Body of pancreas (tissue), 4 donors: ENCODE results near the gene CEBPA.

Source experiments
- CTCF ChIP-seq, 7 experiments: fragments of 450-650 bp in 4 of 7; fragments of 200-600 bp in 3 of 7; sonication (generic) in 3 of 7; IDR thresholded peaks; one replicate each; pipeline ENCODE4 v1.5.1; 2016 to 2019; ENCODE audit warnings: antibody characterized with exemption in 7 of 7
- POLR2A ChIP-seq, 3 donors: fragments of 450-650 bp; IDR thresholded peaks; one replicate each; pipeline ENCODE4 v1.6.1; 2016; ENCODE audit warnings: antibody characterized with exemption in 3 of 3, mild to moderate bottlenecking in 2 of 3

GRCh38 chr19:33335446-33335845 lies 33.1 kb upstream of the CEBPA start:
- no peak for TF ChIP-seq POLR2A (IDR thresholded peaks at IDR 0.05)
- no peak for TF ChIP-seq CTCF (IDR thresholded peaks at IDR 0.05)
